HG03095 (cell line): ENCODE measurements around the gene COQ4.
"Not testable (repeated sequence)": the region's sequence is repeated elsewhere in the genome, so short reads cannot be mapped to it uniquely, and the experiment has no call there.

Experiments used
- ATAC-seq: cut with Tn5 transposase; IDR thresholded peaks from one replicate; pipeline ENCODE4 v1.9.1; 2021; ENCODE audit warnings: moderate library complexity; ENCODE audit not compliant: unreplicated experiment

COQ4 gene

GRCh38 chr9:128298535-128299482 is 23.8 kb upstream of the COQ4 start:
- ATAC-seq: no peak

- ATAC-seq: no peak
Observed at GRCh38 chr9:128304136-128304970, 18.3 kb upstream of the COQ4 start.

GRCh38 chr9:128304971-128305288 is 17.7 kb upstream of the COQ4 start:
- ATAC-seq: no peak

- ATAC-seq: no peak
Observed at GRCh38 chr9:128309551-128309950, 13.1 kb upstream of the COQ4 start.

GRCh38 chr9:128310461-128310860 is 12.2 kb upstream of the COQ4 start:
- ATAC-seq: no peak

- no peak for ATAC-seq
Observed at GRCh38 chr9:128314697-128315096, 7.9 kb upstream of the COQ4 start.

- ATAC-seq: no peak
Observed at GRCh38 chr9:128316421-128316820, 6.2 kb upstream of the COQ4 start.

GRCh38 chr9:128317629-128318028 is 5.0 kb upstream of the COQ4 start:
- no peak for ATAC-seq

- ATAC-seq: no peak
Observed at GRCh38 chr9:128321343-128321742, 1.3 kb upstream of the COQ4 start.

- ATAC-seq: no peak
Observed at GRCh38 chr9:128321879-128322403, 698 bp upstream of the COQ4 start.

GRCh38 chr9:128323212-128323730 is 632 bp downstream of the COQ4 start:
- ATAC-seq: no peak

GRCh38 chr9:128323791-128324190 is 1.2 kb downstream of the COQ4 start:
- no peak for ATAC-seq

- ATAC-seq: no peak
Observed at GRCh38 chr9:128324401-128324800, 1.8 kb downstream of the COQ4 start.

GRCh38 chr9:128325629-128326028 is 3.0 kb downstream of the COQ4 start:
- ATAC-seq: no peak

- ATAC-seq: no peak
Observed at GRCh38 chr9:128333451-128333869, 10.8 kb downstream of the COQ4 start.

- ATAC-seq: no peak
Observed at GRCh38 chr9:128335161-128335560, 12.5 kb downstream of the COQ4 start.

- no peak for ATAC-seq
Observed at GRCh38 chr9:128335914-128336313, 13.3 kb downstream of the COQ4 start.

GRCh38 chr9:128337936-128338335 is 15.3 kb downstream of the COQ4 start:
- ATAC-seq: no peak

GRCh38 chr9:128338852-128339614 is 16.4 kb downstream of the COQ4 start:
- ATAC-seq: not testable (repeated sequence)

GRCh38 chr9:128339761-128340690 is 17.4 kb downstream of the COQ4 start, which contains the start of gene SLC27A4:
Gene SLC27A4 (plus strand): TSS chr9:128340527. CDS start chr9:128343133, 2,606 bp downstream.
- peak; percentile 77 for ATAC-seq
